ENCODE results near the gene FAM53A.
"Not testable (repeated sequence)": the region's sequence is repeated elsewhere in the genome, so short reads cannot be mapped to it uniquely, and the experiment has no call there.

- TF ChIP-seq EZH2 (IDR thresholded peaks at IDR 0.05); POLR2AphosphoS5 (IDR thresholded peaks at IDR 0.05; ENCODE audit: borderline replicate concordance, low read depth, low read length); FOXP2 (optimal IDR thresholded peaks at IDR 0.05; ENCODE audit: control extremely low read depth, extremely low read length, insufficient read depth): not testable (repeated sequence)
These were observed 17.6 kb upstream of the FAM53A start for GRCh38 chr4:1701671-1702070.

All from SK-N-MC (cell line).